Dedifferentiated amniotic fluid mesenchymal stem cell (primary cell): ENCODE results near the gene FMNL2.
"Not testable (repeated sequence)": the region's sequence is repeated elsewhere in the genome, so short reads cannot be mapped to it uniquely, and the experiment has no call there.

Experiments
- DNase-seq: peaks from one replicate; pipeline ENCODE4 v3.0.0-alpha.2; 2016; ENCODE audit errors: extremely low spot score

The FMNL2 gene

DNA sequence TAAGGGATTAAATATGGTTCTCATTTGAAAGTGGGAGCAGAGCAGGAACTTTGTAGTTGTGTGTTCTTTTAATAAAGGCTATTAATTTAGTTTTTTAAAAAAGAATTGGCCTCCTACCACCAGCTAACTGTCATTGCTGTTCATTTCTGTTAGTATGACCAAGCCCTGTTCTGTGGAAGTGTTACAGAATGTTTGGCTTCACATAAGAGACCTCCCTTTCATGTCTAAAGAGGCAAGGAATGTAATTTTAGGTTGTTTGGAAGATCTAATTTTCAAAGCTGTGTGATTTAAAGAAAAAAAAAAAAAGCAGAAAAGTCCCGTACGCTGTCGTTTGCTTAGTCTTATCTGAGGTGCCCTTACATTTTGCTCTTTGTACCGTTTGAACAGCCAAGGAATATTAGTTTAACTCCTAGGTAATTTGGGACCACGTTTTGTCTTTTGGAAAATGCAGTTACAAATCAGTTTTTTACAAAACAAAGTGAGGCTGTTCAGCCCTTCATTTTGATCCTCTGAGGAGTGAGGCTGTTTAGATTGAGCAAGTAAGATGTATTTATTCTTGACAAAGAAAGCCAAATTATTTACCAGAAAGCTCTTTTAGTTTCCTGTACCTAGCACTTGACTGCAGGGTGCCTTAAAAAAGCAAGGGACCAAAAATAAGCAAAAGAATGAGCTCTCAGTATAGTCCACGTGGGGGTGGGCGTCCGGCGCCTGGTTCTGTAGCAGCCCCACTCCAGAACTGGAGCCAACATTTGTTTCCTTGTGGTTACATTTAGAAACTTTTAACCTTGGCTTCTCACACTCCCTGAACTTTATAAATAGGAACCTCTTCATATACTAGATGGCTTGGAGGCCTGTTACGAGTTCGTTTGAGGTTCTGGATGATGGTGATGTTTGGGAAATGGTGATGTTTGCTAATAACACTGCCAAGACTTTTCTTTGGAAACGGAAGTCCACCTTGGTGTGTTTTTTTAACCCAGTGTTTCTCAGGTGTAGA is 136.2 kb downstream of the FMNL2 start:
- no peak for DNase-seq

- no peak for DNase-seq
Measured at GRCh38 chr2:152472481-152472887, 137.5 kb downstream of the FMNL2 start.

GRCh38 chr2:152473151-152473857 is 138.3 kb downstream of the FMNL2 start:
- no peak for DNase-seq

DNA sequence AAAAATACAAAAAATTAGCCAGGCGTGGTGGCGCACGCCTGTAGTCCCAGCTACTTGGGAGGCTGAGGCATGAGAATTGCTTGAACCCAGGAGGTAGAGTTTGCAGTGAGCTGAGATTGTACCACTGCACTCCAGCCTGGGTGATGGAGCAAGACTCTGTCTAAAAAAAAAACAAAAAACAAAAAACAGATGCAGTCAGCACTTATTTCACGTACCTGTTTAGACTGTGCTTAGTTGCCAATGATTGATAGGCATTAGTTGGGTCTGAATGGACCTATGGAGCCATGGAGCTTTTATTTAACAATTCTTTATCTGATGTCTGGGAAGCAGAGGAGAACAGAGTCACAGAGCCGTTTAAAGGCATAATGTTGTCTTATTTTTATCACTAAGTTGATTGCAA is 139.5 kb downstream of the FMNL2 start:
- not testable (repeated sequence) for DNase-seq

DNA sequence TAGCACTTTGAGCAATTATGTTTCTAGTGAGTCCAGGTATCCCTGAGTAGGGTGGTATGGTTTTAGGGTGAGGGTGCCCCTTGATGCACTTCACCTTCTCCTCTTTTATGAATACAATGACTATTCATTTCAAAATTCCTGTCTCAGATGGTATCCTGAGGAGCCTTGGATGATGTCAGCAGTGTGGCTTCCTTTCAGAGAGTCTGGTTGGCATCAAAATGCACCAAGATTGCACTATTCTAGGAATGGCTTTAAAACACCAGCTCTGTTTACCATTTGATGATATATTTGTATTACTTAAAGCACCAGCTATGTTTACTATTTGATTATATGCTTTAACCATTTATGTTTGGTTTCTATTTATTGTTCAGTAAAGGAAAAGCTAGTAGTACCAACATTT is 141.0 kb downstream of the FMNL2 start:
- DNase-seq, result no peak

GRCh38 chr2:152477347-152478092 is 142.5 kb downstream of the FMNL2 start:
- no peak for DNase-seq

DNA sequence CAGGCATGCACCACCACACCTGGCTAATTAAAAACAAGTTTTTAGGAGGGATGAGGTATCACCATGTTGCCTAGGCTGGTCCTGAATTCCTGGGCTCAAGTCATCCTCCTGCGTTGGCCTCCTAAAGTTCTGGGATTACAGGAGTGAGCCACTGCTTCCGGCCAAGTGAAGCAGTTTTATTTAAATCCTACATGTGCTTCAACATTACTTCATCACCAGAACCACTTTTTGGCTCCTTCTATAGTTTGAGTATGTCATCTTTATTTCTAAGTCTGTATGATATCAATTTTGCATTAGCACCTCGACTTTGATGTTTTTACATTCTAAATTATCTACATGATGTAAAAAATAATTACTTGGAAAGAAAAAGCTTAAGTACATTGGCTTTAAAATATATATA is 144.3 kb downstream of the FMNL2 start:
- DNase-seq, result no peak

DNA sequence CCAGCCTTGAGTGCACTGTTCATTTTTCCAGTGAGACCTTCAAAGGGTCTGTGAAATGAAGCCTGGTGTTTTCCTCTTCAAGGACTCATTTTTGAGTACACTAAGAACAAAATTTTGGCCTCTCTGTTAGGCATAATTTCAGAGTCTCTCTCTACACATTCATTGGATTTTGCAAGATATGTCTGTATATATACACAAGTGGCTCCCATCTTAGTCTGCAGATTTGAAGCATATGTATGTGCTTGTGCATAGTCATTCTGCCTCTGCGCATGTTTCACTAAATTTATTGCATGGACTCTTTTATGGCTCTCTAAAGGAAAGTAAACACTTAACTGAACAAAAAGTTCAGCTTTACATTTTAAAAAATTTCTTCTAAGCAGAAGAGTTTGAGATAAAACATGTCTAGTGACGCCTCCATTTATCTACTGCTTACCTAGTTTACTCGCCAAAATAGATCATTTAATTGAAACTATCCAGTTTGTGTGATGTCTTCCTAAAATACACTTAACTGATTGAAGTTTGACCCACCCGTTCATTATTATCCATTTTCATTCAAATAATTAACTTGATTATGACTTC is 145.9 kb downstream of the FMNL2 start:
- DNase-seq, result no peak

DNA sequence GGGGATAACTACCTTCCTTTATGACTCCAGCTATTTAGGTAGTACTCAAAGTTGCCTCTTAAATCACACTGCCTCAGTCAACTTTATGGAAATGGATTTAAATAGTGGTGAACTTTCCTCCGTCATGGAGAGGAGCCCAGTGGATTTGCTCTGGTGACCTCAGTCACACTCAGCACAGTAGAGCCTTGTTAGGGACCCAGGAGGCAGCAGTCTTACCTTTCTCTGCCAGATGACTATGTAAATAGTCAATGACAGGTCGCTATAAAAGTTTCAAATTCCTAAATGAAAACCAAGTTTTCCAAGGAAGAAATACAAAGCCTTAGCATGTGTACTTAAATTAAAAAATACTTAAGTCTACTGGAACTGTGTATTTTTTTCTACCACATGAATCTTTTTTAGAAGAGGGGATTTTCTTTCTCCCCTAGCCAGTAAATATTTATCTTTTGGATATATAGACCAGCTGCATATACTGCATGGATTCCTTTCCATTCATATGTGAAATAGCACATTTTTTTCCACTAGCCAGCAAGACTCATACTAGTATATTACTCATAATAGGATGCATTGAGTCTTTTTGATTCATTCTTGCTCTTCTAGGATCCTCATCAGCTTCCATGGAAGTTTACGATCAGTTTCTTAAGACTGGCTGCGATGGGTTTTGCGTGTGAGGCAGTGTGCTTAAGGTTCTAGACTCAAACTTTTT is 147.1 kb downstream of the FMNL2 start:
- DNase-seq, result no peak

DNA sequence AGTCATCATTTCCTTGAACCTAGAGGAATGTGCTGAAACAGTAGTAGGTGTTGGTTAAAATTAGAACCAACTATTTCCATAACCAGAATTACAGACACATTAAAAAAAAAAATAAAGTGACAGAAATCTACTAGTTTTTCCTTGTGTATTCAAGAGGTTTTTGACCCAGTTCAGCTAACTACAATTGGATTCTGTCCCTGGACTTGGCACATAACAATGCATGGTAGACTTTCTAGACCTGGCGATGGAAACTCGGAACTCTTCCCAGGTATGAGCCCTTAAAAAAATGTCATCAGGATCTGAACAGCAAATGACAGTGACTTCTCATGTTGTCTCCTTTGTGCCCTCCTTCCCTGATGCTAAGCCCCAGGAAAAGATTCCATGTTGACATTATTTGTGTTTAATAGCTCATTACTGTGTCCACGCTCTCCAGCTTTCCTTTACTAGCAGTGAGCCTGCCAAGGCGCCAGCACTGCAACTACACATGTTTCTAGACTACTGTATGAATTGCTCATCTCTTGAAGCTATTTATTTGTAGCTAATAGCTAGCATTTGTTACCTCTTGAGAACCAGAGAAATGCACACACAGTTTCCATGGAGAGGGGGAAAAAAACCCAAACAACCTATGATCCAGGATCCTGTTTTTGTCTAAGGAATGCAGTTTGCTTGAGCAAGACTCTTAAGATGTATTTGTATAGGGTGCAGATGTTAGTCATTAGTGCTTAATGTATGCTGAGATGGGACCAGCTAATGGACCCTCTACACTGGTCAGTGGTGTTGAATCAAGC is 148.5 kb downstream of the FMNL2 start:
- DNase-seq, result no peak

DNA sequence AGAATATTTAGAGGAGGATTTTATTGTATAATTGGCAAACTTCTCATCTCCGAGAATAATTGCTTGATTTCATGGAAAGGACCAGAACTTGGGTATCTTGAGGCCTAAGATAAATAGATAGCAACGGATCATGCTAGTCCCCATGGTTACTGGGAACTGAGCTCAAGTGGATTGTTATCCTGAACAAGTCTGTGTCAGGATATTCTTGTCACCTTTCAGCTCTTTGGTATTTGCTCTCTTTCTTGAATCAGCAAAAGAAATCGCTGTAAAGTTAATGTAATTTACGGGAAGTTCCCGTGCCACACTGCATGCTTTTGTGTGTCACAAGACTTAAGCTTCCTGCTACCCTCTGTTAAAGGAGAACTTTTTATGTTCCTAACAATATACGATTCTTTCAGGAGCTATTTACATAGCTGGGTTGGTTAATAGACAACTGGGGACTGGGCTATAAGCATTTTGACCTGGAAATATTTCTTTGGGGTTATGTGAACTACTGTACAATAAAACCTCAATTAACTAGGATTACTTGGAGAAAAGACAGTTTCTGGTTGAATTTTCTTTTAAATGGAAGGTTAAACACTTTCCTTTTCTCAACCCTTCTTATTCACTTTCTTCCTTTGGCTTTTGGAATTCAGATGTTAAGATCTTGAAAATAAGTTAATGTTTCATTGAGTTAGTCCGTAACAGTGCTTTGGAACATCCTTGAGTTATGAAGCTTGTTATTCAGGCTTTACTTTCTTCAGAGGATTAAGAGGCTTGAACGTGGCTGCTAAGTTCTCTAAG is 151.2 kb downstream of the FMNL2 start:
- no peak for DNase-seq

DNA sequence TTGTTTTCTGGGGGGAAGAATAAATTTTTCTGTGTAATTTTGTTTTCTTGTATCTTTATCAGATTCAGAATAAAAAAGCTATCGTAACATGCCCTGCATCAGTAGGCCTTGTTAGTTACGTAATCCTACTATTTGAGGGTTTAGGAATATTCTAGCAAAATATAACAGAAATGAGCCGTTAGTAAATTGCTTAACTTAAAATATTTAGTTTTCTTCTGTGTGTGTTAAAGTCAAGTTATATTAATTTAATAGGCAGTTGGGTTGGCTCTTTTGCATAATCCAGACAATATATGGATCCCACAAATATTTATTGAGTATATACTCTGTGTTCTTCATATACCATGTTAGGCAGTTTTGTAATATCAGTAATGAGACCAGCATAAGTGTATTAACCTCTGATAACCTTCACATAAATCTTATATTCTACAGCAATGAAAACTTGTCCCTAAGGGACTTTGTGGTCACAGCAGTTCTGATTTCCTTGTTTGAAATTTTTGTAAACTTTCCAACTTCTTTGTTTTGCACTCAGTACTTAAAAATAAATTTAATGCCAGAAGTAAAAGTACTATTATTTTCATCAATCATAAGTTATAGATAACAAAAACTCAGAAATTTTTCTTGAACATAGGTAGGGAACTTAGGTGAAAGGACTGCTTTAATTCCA is 151.9 kb downstream of the FMNL2 start:
- no peak for DNase-seq

GRCh38 chr2:152488075-152488474 is 153.1 kb downstream of the FMNL2 start:
- no peak for DNase-seq

- DNase-seq, result no peak
Measured at GRCh38 chr2:152489364-152489763, 154.4 kb downstream of the FMNL2 start.

DNA sequence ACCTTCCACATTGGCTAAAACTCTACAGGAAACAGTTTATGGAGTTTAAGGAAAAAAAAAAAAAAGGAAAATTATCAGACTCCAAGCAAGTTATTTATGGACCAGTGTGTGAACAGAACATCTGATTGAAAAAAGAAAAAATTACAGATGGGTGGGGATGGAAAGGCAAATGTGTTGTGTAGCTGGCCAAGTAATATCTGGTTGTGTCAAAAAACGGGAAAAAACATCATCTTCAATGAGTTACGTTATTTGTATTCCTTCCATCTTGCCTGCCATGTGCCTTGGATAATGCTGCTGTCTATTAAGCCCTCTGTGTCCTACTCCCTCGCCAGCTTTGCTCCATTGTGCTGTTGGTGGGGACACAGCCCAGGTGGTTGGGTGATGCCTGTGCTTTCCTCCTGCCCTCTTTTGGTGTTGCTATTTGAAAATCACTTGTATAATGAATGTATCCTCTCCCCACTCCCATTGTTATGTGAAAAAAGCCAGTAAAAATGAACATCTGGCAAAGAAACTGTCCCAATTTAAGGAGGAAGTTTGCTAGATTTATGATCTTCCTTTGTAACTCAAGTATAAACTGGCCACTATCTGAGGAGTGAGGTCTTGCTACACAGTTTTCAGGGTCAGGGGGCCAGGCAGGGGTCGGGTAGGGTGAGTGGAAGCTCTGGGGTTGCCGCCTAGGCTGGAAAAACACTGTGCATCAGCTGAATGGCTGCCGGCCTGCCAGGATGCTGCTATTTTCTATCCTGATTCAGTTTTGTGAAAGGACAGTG is 155.9 kb downstream of the FMNL2 start:
- DNase-seq, result no peak

- no peak for DNase-seq
Measured at GRCh38 chr2:152492131-152492530, 157.2 kb downstream of the FMNL2 start.

GRCh38 chr2:152492911-152493310 is 157.9 kb downstream of the FMNL2 start:
- DNase-seq, result no peak

DNA sequence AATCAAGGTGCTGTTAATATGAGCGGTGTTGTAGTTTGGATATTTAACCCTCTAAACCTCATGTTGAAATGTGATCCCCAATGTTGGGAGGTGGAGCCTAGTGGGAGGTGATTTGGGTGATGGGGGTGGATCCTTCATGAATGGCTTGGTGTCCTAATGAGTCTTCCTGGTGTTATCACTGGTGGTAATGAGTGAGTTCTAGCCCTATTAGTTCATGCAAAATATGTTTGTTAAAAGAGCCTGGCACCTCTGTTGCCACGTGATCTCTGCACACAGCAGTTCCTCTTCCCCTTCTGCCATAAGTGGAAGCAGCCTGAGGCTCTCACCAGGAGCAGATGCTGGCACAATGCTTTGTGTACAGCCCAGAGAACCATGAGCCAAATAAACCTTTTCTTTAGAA is 158.4 kb downstream of the FMNL2 start:
- DNase-seq, result no peak
